ENCODE results near the gene PIP4K2A.

GRCh38 chr10:22629852-22630233 is 84.5 kb downstream of the PIP4K2A start:
- no peak for TF ChIP-seq SP1 (IDR thresholded peaks at IDR 0.05)
- TF ChIP-seq FOXA1 (IDR thresholded peaks at IDR 0.05) = no peak
- no peak for TF ChIP-seq SUZ12 (IDR thresholded peaks at IDR 0.05)
- TF ChIP-seq FOXK2 (IDR thresholded peaks at IDR 0.05) = no peak
- TF ChIP-seq, protein P1, sequence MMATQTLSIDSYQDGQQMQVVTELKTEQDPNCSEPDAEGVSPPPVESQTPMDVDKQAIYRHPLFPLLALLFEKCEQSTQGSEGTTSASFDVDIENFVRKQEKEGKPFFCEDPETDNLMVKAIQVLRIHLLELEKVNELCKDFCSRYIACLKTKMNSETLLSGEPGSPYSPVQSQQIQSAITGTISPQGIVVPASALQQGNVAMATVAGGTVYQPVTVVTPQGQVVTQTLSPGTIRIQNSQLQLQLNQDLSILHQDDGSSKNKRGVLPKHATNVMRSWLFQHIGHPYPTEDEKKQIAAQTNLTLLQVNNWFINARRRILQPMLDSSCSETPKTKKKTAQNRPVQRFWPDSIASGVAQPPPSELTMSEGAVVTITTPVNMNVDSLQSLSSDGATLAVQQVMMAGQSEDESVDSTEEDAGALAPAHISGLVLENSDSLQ (IDR thresholded peaks at IDR 0.05) = no peak
- no peak for TF ChIP-seq BHLHE40 (IDR thresholded peaks at IDR 0.05; ENCODE audit: borderline replicate concordance)
- no peak for TF ChIP-seq ZNF384 (IDR thresholded peaks at IDR 0.05)
- TF ChIP-seq ELF4 (IDR thresholded peaks at IDR 0.05) = no peak
- no peak for TF ChIP-seq L3MBTL2 (conservative IDR thresholded peaks at IDR 0.05)
- TF ChIP-seq NFRKB (IDR thresholded peaks at IDR 0.05) = no peak
- TF ChIP-seq ARNT (IDR thresholded peaks at IDR 0.05) = no peak
- TF ChIP-seq LEF1 (IDR thresholded peaks at IDR 0.05; ENCODE audit: borderline replicate concordance) = no peak
- no peak for TF ChIP-seq TARDBP (IDR thresholded peaks at IDR 0.05)

All from HEK293T (cell line).